HG03571 (cell line): Measurements from ENCODE around the gene CTNNA2.
"Not testable (repeated sequence)": the region's sequence is repeated elsewhere in the genome, so short reads cannot be mapped to it uniquely, and the experiment has no call there.

Experiments
- ATAC-seq: cut with Tn5 transposase; IDR thresholded peaks from one replicate; pipeline ENCODE4 v1.9.1; 2021; ENCODE audit not compliant: unreplicated experiment

The CTNNA2 gene

DNA sequence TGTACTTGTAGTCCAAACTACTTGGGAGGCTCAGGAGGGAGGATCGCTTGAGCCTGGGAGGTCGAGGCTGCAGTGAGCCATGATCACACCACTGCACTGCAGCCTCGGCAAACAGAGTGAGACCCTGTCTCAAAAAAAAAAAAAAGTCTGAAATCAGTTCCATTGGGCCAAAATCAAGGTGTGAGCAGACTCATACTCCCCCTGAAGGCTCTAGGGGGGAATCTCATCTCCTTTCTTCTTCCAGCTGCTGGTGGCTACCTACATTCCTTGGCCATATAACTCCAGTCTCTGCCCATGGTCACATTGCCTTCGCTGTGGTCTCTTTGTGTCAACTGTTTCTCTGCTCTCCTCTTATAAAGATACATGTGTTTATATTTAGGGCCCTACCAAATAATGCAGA is 557.7 kb downstream of the CTNNA2 start:
- ATAC-seq: no peak

DNA sequence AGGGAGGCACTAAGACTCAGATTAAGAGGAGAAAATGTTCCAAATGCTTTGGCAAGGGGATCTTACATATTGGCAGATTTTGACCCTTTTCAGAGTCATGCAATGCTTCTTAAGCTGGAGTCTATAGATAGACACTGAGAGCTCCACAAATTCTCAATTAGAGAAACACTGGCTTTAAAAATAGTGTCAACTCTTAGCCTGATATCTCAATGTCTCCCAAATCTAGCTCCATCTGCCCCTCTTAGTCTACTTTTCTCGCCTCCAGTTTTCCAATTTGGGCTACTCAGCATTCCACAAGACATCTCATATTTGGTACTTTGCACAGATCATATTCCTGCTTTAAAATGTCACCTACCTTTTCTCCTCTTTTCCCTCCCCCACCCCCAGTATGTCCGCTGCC is 559.1 kb downstream of the CTNNA2 start:
- ATAC-seq: no peak

DNA sequence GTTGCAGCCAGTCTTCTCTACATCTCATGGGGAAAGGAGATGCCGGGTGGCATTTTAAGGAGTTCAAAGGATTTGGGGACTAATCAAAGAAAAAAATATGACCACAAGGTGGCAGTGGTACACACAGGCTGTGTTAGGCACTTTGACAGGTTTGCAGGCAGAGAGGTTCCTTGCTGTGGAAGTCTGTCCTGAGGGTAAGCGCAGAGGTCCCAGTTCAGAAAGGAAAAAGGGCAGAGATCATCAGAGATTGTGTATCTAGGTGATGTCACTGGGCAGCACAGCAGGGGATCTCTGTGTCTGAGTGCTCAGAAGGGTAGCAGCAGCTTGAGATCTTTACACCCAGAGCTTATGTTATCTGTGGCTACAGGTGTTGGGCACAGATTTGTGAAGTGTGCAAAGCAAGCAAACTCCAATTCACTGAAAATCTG is 560.3 kb downstream of the CTNNA2 start:
- no peak for ATAC-seq

- no peak for ATAC-seq
These were observed 561.6 kb downstream of the CTNNA2 start for GRCh38 chr2:80074321-80075070.

DNA sequence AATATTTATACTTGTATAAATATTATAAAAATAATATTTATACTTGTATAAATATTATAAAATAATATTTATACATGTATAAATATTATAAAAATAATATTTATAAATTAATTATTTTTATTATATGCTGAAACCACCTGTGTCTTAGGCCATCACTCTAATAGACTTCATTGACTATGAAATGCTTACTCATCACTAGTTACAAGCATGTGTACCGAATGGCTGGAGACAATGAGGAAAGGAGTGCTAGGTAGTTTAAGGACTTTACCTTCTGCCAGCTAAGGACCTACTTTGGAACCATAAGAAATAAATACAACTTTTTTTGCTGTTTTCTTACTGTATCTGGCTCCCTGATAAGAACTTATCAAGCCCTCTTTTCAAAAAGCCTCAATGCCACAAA is 562.9 kb downstream of the CTNNA2 start:
- no peak for ATAC-seq

DNA sequence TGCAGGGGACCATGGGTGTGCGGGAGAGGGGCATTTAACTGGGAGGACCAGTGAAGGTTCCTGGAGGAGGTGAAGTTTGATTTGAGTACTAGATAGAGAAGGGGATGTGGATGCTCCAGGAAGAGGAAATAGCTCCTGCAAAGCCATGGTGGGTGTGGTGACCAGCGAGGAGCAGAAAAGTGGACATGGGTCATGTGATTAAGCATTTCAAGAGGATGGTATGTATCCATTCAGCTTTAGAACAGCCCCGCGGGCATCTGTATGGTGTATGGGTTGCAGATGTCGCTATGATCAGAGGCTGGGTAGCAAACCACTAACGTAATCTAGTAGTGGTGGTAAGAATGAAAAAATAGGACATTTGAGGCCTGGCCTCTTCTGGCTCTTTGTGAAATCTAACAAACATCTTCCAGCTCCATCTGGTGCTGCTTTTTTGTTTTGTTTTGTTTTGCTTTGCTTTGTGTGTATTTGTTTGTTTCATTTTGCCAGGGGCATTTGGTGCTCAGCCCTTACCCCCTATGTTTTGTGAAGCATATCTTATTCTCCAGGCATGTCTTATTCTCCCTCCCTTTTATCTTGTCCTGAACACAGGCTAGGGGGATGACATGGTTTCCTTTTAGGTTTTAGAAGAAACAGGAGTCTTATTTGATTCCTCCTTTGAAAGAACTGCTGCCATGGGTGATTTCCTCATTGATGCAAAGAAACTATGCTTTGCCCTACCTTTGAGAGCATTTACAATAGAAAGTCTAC is 565.6 kb downstream of the CTNNA2 start:
- ATAC-seq: no peak

DNA sequence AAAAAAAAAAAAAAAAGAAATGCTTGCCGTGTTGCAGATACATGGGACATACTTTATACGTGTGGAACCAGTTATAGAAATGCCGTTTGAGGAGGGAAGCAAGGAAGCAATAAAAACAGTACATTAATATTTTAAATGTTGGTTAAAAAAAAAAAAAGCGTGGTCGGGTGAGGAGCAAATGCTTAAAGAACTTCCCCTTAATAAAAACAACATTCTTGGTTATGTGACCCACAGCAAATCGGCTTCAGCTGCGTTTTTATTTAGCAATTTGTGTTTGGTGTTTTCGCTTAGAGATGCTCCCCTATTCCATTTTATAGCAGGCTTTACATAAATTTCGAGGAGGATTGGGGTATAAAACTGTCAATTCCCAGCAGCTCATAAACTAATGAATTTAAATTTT is 568.1 kb downstream of the CTNNA2 start:
- ATAC-seq: no peak

GRCh38 chr2:80086831-80087230 is 574.0 kb downstream of the CTNNA2 start:
- ATAC-seq: no peak

DNA sequence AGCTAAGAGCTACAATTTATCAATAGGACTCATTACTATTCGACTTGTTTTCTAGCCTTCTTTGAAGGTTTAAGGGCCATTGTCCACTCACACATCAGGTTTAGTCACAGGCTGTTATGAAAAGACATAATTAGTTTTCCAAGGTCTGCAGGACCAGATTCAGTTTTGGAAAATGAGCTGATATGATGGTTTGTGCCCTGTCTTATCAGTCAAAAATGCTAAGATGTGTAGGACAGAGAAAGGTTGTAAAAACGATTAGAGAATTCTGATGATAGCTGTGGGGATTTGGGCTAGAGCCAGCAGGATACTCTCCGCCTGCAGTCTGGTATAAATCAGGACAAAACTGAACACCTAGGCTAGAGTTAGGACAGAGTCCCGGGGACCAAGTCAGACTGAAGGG is 578.4 kb downstream of the CTNNA2 start:
- no peak for ATAC-seq

DNA sequence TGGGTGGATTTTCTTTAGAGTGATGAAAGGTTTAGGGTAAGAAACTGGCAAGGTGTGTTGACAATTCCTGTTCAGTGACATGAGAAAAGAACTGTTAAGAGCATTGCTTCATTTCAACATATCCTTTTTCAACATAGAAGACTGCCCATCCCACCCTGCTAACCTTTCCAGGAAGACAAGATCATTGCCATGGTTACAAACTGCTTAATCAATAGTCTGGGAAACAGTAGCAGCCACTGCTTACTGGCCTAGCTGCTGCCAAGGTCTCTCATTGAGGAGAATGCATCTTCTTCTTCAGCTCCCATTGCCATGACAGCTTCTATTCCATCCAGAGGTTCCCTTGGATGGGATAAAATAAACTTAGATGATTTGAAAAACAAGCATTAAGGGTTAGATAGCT is 579.6 kb downstream of the CTNNA2 start:
- ATAC-seq: no peak

GRCh38 chr2:80098503-80098902 is 585.7 kb downstream of the CTNNA2 start:
- not testable (repeated sequence) for ATAC-seq

- no peak for ATAC-seq
These were observed 589.2 kb downstream of the CTNNA2 start for GRCh38 chr2:80102026-80102425.

- no peak for ATAC-seq
These were observed 592.3 kb downstream of the CTNNA2 start for GRCh38 chr2:80105015-80105640.

GRCh38 chr2:80111185-80111584 is 598.3 kb downstream of the CTNNA2 start:
- ATAC-seq: no peak

DNA sequence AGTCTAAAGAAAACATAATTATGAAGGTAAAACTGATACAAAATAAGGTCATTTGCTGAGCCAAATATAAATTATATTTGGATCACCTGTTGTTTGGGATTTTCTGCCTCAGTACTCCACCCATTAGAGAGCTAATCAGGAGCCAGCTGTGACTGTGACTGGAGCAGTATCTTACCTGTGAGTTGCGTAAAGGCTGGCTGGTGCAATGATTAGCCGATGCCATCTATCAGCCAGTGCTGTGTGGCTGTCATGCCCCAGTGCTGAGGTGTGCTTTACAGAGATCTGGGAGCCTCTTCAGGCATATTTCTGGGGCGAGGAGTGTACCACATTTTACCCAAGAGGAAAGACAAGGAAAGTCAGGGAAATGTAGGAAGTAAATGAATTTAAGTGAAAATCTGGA is 599.9 kb downstream of the CTNNA2 start:
- ATAC-seq: no peak

DNA sequence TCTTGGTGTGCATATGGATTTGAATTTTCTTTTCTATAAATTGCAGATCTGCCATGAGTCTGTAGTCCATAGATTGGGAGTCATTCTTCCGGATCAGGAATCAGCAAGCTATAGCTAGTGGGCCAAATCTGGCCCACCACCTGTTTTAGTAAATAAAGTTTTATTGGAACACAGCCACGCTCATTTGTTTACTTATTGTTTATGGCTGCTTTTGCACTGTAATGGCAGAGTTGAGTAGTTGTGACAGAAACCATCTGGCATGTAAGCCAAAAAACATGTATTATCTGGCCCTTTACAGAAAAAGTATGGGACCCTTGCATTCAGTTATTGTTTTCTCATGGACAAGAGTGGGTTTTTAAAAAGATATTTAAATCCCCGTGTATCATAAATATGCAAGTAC is 600.5 kb downstream of the CTNNA2 start:
- no peak for ATAC-seq

DNA sequence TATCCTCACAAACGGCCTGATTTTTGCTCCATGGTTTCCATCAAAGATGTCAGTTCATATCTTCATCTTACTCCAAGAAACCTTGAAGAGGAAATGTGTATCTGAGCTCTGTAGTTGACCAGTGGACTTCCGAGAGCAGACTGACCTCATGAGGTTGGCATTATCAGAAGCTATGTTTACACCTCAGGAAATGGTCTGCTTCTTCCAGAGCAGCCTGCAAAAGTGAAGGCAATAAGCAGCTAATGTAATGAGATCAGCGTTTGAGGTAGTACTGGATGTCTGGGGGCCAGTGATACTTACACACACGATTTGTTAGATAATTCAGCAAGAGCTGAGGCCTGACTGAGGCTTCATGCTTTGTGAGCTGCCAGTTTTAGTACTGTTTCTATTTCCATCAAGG is 602.0 kb downstream of the CTNNA2 start:
- no peak for ATAC-seq

GRCh38 chr2:80117401-80117800 is 604.5 kb downstream of the CTNNA2 start:
- ATAC-seq: no peak

- no peak for ATAC-seq
These were observed 608.0 kb downstream of the CTNNA2 start for GRCh38 chr2:80120866-80121265.

- ATAC-seq: no peak
These were observed 609.8 kb downstream of the CTNNA2 start for GRCh38 chr2:80122675-80123074.

GRCh38 chr2:80126596-80127189 is 613.8 kb downstream of the CTNNA2 start:
- no peak for ATAC-seq

DNA sequence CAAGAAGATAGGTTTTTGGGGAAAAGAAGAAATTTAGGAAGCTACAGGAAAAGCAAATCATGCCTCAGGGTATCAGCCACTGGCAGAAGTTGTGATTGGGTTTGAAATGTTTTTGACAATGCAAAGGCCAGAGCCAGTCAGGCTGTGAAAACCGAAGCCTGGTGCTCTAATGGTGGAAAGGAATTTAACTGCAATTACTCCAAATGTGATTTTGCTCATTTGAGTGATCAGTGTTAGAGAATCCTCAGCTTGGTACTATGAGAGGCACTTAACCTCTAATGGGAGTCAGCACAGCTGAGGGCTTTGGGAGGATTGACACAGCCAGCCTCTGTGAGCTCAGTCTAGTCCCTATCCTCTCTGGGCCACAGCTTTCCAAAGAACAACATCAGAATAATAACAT is 615.2 kb downstream of the CTNNA2 start:
- no peak for ATAC-seq
